ENCODE measurements around the gene TEP1. TPM values are rescaled to one million over a fixed set of nuclear protein-coding genes. Genes with fewer than 3 reads are reported as not detected.

TEP1 gene
- total RNA-seq, 2 donors from 2014 or later = 36.9 to 43.9 TPM

DNA sequence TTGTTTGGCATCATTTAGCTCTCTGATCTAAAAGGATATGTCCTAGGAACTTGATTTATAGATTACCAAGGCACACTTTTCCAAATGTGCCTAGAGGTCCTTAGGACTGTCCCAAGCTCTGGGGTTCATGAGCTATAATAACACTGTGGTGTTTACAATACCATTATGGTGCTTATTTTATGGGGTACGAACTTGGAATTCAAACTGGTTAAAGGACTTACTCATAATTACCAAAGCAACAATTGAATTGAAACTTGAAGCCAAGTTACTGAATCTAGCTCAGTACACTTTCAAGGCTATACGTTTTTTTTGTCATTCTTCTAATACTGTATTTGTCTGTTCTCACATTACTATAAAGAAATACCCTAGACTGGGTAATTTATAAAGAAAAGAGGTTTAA is 9.6 kb upstream of the TEP1 start:
- H3K9me3 ChIP-seq (ENCODE audit: control insufficient read depth, low read length, poor library complexity, severe bottlenecking) = no peaks in the 10 kb centered on the region
- Mint-ChIP-seq H3K36me3 (ENCODE audit: low read depth) (peaks cover 2% of the 10 kb centered on the region), H3K27me3 (no peaks in the 10 kb centered on the region), H3K27ac (no peak overlapping the region), H3K4me3 (no peak overlapping the region), H3K4me1 (peaks cover 8% of the 10 kb centered on the region)
- DNase-seq = no peak
- ATAC-seq = no peak

DNA sequence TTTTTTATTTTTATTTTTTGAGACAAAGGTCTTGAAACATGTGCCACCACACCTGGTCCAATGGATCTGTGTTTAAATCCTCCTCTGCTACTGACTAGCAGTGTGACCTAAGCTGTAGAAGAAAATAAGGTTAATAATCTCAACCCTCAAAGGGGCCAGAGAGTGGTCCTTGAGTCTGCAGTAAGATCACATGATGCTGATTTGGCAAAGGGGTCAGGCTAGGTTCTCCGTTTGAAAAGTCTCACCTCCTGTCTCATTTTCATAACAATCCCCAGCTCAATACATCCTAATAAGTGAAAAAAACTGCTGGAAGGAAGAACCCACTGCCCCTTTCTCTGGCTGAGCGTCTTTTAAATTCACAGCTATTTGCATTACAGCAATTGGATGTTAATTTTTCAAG is 8.0 kb upstream of the TEP1 start:
- H3K9me3 ChIP-seq (ENCODE audit: control insufficient read depth, low read length, poor library complexity, severe bottlenecking) = no peaks in the 10 kb centered on the region
- DNase-seq (no peak), ATAC-seq (no peak)
- H3K27me3 Mint-ChIP-seq = no peaks in the 10 kb centered on the region
- no peak overlapping the region for H3K4me3 Mint-ChIP-seq
- peaks cover 2% of the 10 kb centered on the region for H3K4me1 Mint-ChIP-seq
- H3K27ac Mint-ChIP-seq = no peak overlapping the region
- peaks cover 2% of the 10 kb centered on the region for H3K36me3 Mint-ChIP-seq (ENCODE audit: low read depth)

DNA sequence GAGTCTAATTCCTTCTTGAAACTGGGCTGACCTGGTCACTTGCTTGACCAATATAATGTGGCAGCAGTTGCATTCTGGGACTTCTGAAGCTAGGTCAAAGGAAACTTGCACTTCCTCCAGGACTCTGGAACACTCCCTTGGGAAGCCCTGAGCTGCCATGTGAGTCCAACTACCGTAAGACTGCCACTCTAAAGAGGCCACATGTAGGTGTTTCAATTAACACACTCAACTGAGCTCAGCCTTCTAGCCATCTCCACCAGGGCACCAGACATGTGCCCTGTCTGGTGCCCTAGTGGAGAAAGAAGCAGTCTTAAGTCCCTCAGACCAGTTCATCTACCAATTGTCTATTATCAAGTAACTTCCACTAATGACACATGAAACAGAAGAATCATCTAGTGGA is 6.1 kb upstream of the TEP1 start:
- Mint-ChIP-seq H3K27ac (no peak overlapping the region), H3K27me3 (no peaks in the 10 kb centered on the region), H3K4me3 (no peak overlapping the region), H3K36me3 (ENCODE audit: low read depth) (peaks cover 2% of the 10 kb centered on the region), H3K4me1 (peaks cover 10% of the 10 kb centered on the region)
- no peak for DNase-seq
- no peaks in the 10 kb centered on the region for H3K9me3 ChIP-seq (ENCODE audit: control insufficient read depth, low read length, poor library complexity, severe bottlenecking)
- no peak for ATAC-seq

DNA sequence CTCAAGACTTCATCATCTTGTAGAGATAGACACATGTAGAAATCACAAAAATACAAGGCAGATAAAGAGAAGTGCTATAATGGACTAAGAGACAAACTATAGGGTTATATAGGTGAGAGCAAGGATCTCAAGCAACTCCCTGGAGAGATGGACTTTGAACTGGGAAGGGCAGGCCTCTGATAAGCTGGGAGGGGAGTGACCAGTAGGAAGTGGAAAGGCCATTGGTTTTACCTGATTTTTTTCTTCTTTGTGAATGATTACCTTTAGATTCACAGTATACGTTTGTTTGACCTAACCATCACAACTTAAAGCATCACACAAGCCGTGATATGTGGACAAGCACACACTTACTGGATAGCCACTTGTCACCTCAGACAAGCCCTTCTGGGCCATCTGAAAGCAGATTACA is 5.2 kb upstream of the TEP1 start:
- Mint-ChIP-seq H3K4me1 (peaks cover 14% of the 10 kb centered on the region), H3K4me3 (no peak overlapping the region)
- ATAC-seq = no peak

DNA sequence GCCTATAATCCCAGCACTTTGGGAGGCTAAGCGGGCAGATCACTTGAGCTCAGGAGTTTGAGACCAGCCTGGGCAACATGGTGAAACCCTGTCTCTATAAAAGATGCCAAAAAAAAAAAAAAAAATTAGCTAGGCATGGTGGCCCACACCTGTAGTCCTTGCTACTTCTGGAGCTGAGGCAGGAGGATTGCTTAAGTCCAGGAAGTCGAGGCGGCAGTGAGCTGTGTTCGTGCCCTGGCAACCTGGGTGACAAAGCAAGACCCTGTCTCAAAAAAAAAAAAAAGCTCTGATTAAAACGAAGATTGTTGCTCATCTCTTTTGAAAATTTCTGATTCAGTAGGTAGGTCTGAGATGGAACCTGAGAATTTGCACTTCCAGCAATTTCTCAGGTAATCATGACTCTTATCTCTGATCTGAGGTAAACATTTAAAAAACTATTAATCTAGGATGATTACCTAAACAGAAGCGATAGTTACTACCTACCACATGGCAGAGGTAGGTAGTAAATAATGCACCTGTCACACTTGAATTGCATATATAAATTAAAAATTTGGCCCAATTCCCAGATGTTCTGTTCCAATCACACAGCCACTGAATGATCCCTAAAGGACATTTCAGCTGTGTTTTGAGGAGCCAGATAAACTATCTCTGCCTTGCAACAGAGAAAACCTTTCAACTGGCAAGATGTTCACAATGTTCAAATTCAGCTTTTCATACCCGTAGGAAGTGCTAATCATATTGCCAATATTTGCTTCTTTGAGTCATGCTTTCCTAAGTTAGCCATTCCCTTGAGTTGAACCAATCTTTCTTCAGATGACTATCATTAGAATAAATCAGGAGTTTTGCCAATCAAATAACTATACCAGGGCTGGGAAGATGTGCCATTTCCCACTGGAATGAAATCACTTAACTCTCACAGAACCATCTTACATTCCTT is 4.2 kb upstream of the TEP1 start:
- no peaks in the 10 kb centered on the region for H3K9me3 ChIP-seq (ENCODE audit: control insufficient read depth, low read length, poor library complexity, severe bottlenecking)
- H3K4me1 Mint-ChIP-seq = peaks cover 20% of the 10 kb centered on the region
- no peak overlapping the region for H3K27ac Mint-ChIP-seq
- no peaks in the 10 kb centered on the region for H3K27me3 Mint-ChIP-seq
- H3K36me3 Mint-ChIP-seq (ENCODE audit: low read depth) = peaks cover 4% of the 10 kb centered on the region
- DNase-seq (no peak), ATAC-seq (no peak)
- no peak overlapping the region for H3K4me3 Mint-ChIP-seq

More for the DNA sequence above, 5.2 kb upstream of the TEP1 start:
- H3K27me3 Mint-ChIP-seq = no peaks in the 10 kb centered on the region
- peaks cover 4% of the 10 kb centered on the region for H3K36me3 Mint-ChIP-seq (ENCODE audit: low read depth)
- no peak for DNase-seq
- no peaks in the 10 kb centered on the region for H3K9me3 ChIP-seq (ENCODE audit: control insufficient read depth, low read length, poor library complexity, severe bottlenecking)
- H3K27ac Mint-ChIP-seq = peak overlapping the region; percentile 34

DNA sequence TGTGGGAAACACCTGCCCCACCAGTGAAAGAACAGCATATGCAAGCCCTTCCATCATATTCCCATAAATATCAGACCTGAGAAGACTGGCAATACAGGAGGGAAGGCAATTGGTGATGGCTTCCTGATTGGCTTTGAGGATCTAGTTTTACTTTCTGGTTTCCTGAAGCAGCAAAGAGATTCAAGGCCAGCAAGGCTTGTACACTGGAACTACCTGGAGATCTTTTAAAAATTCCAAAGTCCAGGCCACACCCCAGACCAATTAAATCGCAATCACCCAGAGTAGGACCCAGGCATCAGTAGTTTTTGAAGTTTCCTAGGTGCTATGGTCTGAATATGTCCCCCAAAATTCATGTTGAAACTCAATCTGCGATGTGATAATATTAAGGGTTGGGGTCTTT is 2.9 kb upstream of the TEP1 start:
- H3K4me3 Mint-ChIP-seq = no peak overlapping the region
- H3K4me1 Mint-ChIP-seq = peaks cover 29% of the 10 kb centered on the region
- ATAC-seq (no peak), DNase-seq (no peak)
- H3K27me3 Mint-ChIP-seq = no peaks in the 10 kb centered on the region
- peak overlapping the region; percentile 80 for H3K27ac Mint-ChIP-seq
- no peaks in the 10 kb centered on the region for H3K9me3 ChIP-seq (ENCODE audit: control insufficient read depth, low read length, poor library complexity, severe bottlenecking)
- H3K36me3 Mint-ChIP-seq (ENCODE audit: low read depth) = peaks cover 4% of the 10 kb centered on the region

DNA sequence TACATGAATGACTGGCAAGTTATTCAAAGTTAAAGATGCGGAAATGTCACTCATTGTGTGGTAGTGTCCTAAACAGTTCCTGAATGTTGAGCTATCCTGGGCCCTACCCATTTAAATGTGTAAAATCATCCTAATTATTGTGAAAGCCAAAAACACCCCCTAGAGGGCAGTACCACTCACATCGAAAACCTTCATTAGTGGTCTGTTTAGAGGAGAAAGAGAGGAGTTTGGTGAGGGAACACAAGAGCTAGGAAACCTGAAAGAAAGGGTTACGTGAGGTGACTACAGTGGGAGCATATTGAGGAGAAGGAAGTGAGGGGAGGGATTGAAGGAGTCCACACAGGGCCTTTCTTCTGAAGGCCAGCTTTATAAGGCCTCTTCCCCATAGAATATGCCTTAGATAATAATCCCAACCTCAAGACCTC is 2.5 kb upstream of the TEP1 start:
- H3K27me3 Mint-ChIP-seq = no peaks in the 10 kb centered on the region
- DNase-seq = peak in 1 of 3 donors; percentile 13
- peak overlapping the region; percentile 80 for H3K27ac Mint-ChIP-seq
- H3K9me3 ChIP-seq (ENCODE audit: control insufficient read depth, low read length, poor library complexity, severe bottlenecking) = no peaks in the 10 kb centered on the region
- peak; percentile 51 for ATAC-seq
- no peak overlapping the region for H3K4me3 Mint-ChIP-seq
- H3K4me1 Mint-ChIP-seq = peaks cover 33% of the 10 kb centered on the region
- peaks cover 4% of the 10 kb centered on the region for H3K36me3 Mint-ChIP-seq (ENCODE audit: low read depth)

DNA sequence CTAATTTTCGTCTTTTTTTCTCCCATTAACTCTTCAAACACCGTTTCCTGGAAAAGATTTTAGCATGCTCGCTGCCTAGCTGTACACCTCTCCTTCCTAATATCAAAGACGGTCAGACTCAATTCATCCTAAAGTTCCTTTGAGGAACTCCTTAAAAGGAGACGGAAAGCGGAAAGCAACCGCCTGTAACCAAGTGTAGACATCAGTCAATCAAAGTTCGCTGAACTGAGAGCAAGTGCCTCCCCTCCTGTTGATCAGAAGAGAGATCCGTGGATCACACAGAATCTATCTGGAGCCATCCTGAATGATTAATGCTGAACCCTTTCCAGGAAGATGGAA is 412 bp upstream of the TEP1 start:
- H3K9me3 ChIP-seq (ENCODE audit: control insufficient read depth, low read length, poor library complexity, severe bottlenecking) = no peaks in the 10 kb centered on the region
- H3K4me3 Mint-ChIP-seq = peak overlapping the region; percentile 99
- H3K36me3 Mint-ChIP-seq (ENCODE audit: low read depth) = peaks cover 6% of the 10 kb centered on the region
- no peaks in the 10 kb centered on the region for H3K27me3 Mint-ChIP-seq
- peak; percentile 44 for ATAC-seq
- peaks cover 44% of the 10 kb centered on the region for H3K4me1 Mint-ChIP-seq
- no peak for DNase-seq
- peak overlapping the region; percentile 97 for H3K27ac Mint-ChIP-seq

DNA sequence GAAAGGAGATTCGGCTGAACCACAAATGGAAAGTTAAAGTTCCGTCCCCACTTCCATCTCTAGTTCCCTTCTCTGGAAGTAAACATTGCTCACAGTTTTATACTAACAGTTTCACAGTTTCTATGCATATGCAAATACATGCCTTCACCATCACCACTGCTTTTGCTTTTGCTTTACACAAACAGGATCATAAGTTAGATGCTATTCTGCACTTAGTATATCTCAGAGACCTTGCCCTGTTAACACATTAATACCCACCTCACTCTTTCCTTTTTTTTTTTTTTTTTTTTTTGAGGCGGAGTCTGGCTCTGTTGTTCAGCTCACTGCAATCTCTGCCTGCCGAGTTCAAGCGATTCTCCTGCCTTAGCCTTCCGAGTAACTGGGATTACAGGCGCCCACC is 890 bp downstream of the TEP1 start:
- DNase-seq (no peak), ATAC-seq (peak; percentile 50)
- peak overlapping the region; percentile 99 for H3K4me3 Mint-ChIP-seq
- H3K9me3 ChIP-seq (ENCODE audit: control insufficient read depth, low read length, poor library complexity, severe bottlenecking) = no peaks in the 10 kb centered on the region
- peak overlapping the region; percentile 97 for H3K27ac Mint-ChIP-seq
- H3K36me3 Mint-ChIP-seq (ENCODE audit: low read depth) = peaks cover 5% of the 10 kb centered on the region
- peaks cover 49% of the 10 kb centered on the region for H3K4me1 Mint-ChIP-seq
- no peaks in the 10 kb centered on the region for H3K27me3 Mint-ChIP-seq

DNA sequence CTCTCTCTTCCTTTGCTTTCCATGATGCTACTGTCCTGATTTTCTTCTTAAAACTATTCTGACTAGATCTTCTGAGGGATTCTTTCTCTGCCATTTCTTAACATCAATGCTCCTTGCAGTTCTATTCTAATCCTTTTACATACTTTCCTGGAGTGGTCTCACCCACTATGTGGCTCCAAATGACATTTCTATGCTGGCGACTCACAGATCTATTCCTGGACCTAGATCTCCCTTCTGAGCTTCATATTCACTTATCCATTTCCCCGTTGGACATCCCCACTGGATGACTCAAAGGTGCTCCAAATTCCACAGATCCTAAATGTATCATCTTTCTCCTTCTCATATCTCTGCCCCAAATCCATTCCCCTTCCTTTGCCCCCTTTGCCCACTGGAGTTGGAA is 4.1 kb downstream of the TEP1 start:
- peaks cover 8% of the 10 kb centered on the region for H3K36me3 Mint-ChIP-seq (ENCODE audit: low read depth)
- peaks cover 63% of the 10 kb centered on the region for H3K4me1 Mint-ChIP-seq
- DNase-seq (no peak), ATAC-seq (no peak)
- no peaks in the 10 kb centered on the region for H3K9me3 ChIP-seq (ENCODE audit: control insufficient read depth, low read length, poor library complexity, severe bottlenecking)
- no peak overlapping the region for H3K4me3 Mint-ChIP-seq
- no peaks in the 10 kb centered on the region for H3K27me3 Mint-ChIP-seq
- H3K27ac Mint-ChIP-seq = peak overlapping the region; percentile 97

DNA sequence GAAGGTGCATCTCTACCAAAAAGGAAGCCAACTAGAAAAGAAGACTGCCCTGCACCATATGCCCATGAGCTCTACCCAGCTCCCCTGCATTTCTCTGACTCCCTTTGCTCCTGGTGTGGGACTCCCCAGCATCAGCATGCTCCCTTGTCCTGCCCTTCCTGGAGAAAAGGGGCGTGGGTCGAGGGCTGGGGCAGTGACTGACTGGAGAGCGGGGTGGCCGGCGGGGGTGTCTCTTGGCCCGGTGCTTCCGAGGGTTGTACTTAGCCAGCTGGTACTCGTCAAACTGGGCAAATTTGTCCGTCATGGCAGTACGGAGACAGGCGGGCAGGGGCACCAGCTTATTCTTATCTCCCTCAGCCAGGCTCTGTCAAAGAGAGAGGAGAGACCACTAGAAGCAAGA is 9.8 kb downstream of the TEP1 start:
- peaks cover 16% of the 10 kb centered on the region for H3K36me3 Mint-ChIP-seq (ENCODE audit: low read depth)
- H3K4me3 Mint-ChIP-seq = no peak overlapping the region
- no peaks in the 10 kb centered on the region for H3K9me3 ChIP-seq (ENCODE audit: control insufficient read depth, low read length, poor library complexity, severe bottlenecking)
- DNase-seq = no peak
- no peak overlapping the region for H3K27ac Mint-ChIP-seq
- H3K27me3 Mint-ChIP-seq = no peaks in the 10 kb centered on the region
- peaks cover 42% of the 10 kb centered on the region for H3K4me1 Mint-ChIP-seq
- ATAC-seq = no peak

DNA sequence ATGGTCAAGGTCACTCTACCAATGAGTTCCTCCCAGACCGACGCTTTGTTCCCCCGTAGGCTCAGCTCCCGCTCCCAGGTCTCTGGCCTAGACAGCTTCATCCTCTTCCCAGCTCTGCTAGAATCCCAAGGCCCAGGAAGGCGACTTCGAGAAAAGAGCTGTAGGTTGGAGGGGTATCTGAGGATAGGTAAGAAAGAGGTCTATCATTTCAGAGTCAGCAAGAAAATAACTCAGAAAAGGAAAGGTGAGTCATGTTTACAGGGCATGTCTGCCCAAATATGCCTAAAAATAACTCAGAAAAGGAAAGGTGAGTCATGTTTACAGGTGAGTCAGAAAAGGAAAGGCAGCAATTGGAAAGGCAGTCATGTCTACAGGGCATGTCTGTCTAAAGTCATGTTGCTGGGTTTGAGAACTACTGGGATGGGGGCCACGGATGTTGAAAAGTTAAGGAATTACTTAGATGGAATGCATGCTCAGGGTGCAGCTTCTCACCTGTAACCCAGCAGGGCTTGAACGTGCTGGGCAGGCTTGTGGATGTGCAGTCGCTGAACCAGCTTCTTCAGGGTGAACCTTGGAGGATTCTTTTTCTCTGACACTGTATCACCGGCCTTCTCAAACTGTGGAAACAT is 12.2 kb downstream of the TEP1 start:
- no peak for DNase-seq
- ATAC-seq = no peak
- Mint-ChIP-seq H3K4me1 (peaks cover 26% of the 10 kb centered on the region), H3K27me3 (no peaks in the 10 kb centered on the region), H3K4me3 (no peak overlapping the region), H3K36me3 (ENCODE audit: low read depth) (peaks cover 17% of the 10 kb centered on the region), H3K27ac (peak overlapping the region; percentile 65)
- H3K9me3 ChIP-seq (ENCODE audit: control insufficient read depth, low read length, poor library complexity, severe bottlenecking) = no peaks in the 10 kb centered on the region

DNA sequence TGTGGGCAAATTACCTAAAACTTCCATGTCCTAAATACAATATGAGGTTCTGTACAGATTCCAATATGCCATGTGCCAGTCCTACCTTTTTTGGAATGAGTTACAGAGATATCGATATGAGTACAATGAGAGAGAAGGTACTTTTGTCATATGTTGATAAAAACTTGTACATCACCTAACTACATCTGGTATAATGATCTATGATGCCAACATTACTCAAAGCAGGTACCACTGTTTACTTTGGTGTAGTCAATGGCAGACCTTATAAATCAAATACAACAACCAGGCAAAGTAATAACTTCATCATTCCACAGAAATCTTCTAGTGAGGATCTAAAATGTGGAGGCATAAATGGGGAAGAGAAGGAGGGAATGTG is 12.7 kb downstream of the TEP1 start:
- H3K9me3 ChIP-seq (ENCODE audit: control insufficient read depth, low read length, poor library complexity, severe bottlenecking) = no peaks in the 10 kb centered on the region
- no peaks in the 10 kb centered on the region for H3K27me3 Mint-ChIP-seq
- DNase-seq = no peak
- peaks cover 24% of the 10 kb centered on the region for H3K4me1 Mint-ChIP-seq
- no peak overlapping the region for H3K4me3 Mint-ChIP-seq
- no peak for ATAC-seq
- peaks cover 17% of the 10 kb centered on the region for H3K36me3 Mint-ChIP-seq (ENCODE audit: low read depth)
- H3K27ac Mint-ChIP-seq = peak overlapping the region; percentile 65

DNA sequence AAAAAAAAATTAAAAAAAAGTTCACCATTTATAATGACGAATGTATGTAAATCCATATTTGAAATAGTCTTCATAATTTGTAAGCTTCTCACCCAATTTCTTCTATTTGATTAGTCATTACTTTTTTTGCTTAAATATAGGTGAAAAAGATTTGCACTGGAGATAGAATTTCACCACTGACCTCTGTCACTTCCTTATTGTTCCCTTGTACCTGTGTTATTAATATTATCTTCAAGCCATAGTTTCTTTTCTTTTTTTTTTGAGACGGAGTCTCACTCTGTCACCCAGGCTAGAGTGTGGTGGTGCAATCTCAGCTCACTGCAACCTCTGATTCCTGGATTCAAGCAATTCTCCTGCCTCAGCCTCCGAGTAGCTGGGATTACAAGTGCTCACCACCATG is 15.8 kb downstream of the TEP1 start:
- DNase-seq (no peak), ATAC-seq (no peak)
- Mint-ChIP-seq H3K36me3 (ENCODE audit: low read depth) (peaks cover 19% of the 10 kb centered on the region), H3K4me1 (peaks cover 18% of the 10 kb centered on the region), H3K27ac (no peak overlapping the region), H3K4me3 (no peak overlapping the region), H3K27me3 (no peaks in the 10 kb centered on the region)
- no peaks in the 10 kb centered on the region for H3K9me3 ChIP-seq (ENCODE audit: control insufficient read depth, low read length, poor library complexity, severe bottlenecking)

Measured in T-helper 17 cell (primary cell).